Measurements from ENCODE around the gene ACTN1. TPM values are rescaled to one million over a fixed set of nuclear protein-coding genes. Genes with fewer than 3 reads are reported as not detected.

The ACTN1 gene
- total and polyA plus RNA-seq, 2 experiments from 2014 or later: 121 to 280 TPM

DNA sequence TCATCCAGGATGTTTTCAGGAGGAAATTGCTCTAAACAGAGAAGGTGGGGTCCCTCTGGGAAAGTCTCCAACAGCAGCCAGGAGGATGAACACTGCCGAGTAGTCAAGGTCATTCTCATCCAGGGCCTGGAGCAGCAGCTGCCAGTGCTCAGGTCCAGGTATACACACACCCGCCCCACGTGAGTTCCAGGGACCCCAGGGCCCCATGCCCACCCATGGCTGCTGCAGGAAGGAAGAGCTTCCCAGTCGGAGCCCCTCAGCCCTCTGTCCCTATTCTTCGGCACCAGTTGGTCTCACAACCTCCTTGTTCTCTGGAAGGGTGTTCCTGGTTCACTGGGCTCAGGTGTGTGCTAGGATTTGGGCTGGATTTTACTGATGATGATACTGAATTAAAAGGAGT, 72.7 kb downstream of the ACTN1 start:
- no peak for DNase-seq (ENCODE audit: low spot score)
- H3K9me3 Mint-ChIP-seq: no peaks in the 10 kb centered on the region
- no peak overlapping the region for H3K27ac ChIP-seq (ENCODE audit: low read depth)
- peaks cover 10% of the 10 kb centered on the region for H3K79me2 ChIP-seq (replicated peaks; ENCODE audit: insufficient read depth)
- H3K27me3 Mint-ChIP-seq (ENCODE audit: insufficient read depth, low read depth, poor library complexity): peaks cover 8% of the 10 kb centered on the region
- no peak for TF ChIP-seq EZH2phosphoT487 (IDR thresholded peaks at IDR 0.05; ENCODE audit: unreplicated experiment)
- no peak for TF ChIP-seq NANOG (IDR thresholded peaks at IDR 0.05; ENCODE audit: borderline replicate concordance)
- TF ChIP-seq CREB1 (CRISPR knock-in tag; IDR thresholded peaks at IDR 0.05; ENCODE audit: low read depth): no peak
- no peak for TF ChIP-seq EZH2 (IDR thresholded peaks at IDR 0.05; ENCODE audit: low read depth, unreplicated experiment)
- TF ChIP-seq ZNF114 (CRISPR knock-in tag; IDR thresholded peaks at IDR 0.05): no peak
- TF ChIP-seq, protein P1, sequence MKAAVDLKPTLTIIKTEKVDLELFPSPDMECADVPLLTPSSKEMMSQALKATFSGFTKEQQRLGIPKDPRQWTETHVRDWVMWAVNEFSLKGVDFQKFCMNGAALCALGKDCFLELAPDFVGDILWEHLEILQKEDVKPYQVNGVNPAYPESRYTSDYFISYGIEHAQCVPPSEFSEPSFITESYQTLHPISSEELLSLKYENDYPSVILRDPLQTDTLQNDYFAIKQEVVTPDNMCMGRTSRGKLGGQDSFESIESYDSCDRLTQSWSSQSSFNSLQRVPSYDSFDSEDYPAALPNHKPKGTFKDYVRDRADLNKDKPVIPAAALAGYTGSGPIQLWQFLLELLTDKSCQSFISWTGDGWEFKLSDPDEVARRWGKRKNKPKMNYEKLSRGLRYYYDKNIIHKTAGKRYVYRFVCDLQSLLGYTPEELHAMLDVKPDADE (IDR thresholded peaks at IDR 0.05): no peak
- TF ChIP-seq ZNF331 (CRISPR knock-in tag; IDR thresholded peaks at IDR 0.05; ENCODE audit: low read depth): no peak
- no peak for TF ChIP-seq POLR2AphosphoS5 (IDR thresholded peaks at IDR 0.05; ENCODE audit: low read depth)
- no peak for TF ChIP-seq JUNB (IDR thresholded peaks at IDR 0.05; ENCODE audit: unreplicated experiment)
- TF ChIP-seq, protein P2, sequence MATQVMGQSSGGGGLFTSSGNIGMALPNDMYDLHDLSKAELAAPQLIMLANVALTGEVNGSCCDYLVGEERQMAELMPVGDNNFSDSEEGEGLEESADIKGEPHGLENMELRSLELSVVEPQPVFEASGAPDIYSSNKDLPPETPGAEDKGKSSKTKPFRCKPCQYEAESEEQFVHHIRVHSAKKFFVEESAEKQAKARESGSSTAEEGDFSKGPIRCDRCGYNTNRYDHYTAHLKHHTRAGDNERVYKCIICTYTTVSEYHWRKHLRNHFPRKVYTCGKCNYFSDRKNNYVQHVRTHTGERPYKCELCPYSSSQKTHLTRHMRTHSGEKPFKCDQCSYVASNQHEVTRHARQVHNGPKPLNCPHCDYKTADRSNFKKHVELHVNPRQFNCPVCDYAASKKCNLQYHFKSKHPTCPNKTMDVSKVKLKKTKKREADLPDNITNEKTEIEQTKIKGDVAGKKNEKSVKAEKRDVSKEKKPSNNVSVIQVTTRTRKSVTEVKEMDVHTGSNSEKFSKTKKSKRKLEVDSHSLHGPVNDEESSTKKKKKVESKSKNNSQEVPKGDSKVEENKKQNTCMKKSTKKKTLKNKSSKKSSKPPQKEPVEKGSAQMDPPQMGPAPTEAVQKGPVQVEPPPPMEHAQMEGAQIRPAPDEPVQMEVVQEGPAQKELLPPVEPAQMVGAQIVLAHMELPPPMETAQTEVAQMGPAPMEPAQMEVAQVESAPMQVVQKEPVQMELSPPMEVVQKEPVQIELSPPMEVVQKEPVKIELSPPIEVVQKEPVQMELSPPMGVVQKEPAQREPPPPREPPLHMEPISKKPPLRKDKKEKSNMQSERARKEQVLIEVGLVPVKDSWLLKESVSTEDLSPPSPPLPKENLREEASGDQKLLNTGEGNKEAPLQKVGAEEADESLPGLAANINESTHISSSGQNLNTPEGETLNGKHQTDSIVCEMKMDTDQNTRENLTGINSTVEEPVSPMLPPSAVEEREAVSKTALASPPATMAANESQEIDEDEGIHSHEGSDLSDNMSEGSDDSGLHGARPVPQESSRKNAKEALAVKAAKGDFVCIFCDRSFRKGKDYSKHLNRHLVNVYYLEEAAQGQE (IDR thresholded peaks at IDR 0.05; ENCODE audit: unreplicated experiment): no peak
- no peak for TF ChIP-seq STAT1 (IDR thresholded peaks at IDR 0.05; ENCODE audit: unreplicated experiment)
- TF ChIP-seq, protein P3, sequence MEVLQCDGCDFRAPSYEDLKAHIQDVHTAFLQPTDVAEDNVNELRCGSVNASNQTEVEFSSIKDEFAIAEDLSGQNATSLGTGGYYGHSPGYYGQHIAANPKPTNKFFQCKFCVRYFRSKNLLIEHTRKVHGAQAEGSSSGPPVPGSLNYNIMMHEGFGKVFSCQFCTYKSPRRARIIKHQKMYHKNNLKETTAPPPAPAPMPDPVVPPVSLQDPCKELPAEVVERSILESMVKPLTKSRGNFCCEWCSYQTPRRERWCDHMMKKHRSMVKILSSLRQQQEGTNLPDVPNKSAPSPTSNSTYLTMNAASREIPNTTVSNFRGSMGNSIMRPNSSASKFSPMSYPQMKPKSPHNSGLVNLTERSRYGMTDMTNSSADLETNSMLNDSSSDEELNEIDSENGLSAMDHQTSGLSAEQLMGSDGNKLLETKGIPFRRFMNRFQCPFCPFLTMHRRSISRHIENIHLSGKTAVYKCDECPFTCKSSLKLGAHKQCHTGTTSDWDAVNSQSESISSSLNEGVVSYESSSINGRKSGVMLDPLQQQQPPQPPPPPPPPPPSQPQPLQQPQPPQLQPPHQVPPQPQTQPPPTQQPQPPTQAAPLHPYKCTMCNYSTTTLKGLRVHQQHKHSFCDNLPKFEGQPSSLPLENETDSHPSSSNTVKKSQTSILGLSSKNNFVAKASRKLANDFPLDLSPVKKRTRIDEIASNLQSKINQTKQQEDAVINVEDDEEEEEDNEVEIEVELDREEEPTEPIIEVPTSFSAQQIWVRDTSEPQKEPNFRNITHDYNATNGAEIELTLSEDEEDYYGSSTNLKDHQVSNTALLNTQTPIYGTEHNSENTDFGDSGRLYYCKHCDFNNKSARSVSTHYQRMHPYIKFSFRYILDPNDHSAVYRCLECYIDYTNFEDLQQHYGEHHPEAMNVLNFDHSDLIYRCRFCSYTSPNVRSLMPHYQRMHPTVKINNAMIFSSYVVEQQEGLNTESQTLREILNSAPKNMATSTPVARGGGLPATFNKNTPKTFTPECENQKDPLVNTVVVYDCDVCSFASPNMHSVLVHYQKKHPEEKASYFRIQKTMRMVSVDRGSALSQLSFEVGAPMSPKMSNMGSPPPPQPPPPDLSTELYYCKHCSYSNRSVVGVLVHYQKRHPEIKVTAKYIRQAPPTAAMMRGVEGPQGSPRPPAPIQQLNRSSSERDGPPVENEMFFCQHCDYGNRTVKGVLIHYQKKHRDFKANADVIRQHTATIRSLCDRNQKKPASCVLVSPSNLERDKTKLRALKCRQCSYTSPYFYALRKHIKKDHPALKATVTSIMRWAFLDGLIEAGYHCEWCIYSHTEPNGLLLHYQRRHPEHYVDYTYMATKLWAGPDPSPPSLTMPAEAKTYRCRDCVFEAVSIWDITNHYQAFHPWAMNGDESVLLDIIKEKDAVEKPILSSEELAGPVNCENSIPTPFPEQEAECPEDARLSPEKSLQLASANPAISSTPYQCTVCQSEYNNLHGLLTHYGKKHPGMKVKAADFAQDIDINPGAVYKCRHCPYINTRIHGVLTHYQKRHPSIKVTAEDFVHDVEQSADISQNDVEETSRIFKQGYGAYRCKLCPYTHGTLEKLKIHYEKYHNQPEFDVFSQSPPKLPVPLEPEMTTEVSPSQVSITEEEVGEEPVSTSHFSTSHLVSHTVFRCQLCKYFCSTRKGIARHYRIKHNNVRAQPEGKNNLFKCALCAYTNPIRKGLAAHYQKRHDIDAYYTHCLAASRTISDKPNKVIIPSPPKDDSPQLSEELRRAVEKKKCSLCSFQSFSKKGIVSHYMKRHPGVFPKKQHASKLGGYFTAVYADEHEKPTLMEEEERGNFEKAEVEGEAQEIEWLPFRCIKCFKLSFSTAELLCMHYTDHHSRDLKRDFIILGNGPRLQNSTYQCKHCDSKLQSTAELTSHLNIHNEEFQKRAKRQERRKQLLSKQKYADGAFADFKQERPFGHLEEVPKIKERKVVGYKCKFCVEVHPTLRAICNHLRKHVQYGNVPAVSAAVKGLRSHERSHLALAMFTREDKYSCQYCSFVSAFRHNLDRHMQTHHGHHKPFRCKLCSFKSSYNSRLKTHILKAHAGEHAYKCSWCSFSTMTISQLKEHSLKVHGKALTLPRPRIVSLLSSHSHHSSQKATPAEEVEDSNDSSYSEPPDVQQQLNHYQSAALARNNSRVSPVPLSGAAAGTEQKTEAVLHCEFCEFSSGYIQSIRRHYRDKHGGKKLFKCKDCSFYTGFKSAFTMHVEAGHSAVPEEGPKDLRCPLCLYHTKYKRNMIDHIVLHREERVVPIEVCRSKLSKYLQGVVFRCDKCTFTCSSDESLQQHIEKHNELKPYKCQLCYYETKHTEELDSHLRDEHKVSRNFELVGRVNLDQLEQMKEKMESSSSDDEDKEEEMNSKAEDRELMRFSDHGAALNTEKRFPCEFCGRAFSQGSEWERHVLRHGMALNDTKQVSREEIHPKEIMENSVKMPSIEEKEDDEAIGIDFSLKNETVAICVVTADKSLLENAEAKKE (CRISPR knock-in tag; IDR thresholded peaks at IDR 0.05): no peak
- TF ChIP-seq, protein P4, sequence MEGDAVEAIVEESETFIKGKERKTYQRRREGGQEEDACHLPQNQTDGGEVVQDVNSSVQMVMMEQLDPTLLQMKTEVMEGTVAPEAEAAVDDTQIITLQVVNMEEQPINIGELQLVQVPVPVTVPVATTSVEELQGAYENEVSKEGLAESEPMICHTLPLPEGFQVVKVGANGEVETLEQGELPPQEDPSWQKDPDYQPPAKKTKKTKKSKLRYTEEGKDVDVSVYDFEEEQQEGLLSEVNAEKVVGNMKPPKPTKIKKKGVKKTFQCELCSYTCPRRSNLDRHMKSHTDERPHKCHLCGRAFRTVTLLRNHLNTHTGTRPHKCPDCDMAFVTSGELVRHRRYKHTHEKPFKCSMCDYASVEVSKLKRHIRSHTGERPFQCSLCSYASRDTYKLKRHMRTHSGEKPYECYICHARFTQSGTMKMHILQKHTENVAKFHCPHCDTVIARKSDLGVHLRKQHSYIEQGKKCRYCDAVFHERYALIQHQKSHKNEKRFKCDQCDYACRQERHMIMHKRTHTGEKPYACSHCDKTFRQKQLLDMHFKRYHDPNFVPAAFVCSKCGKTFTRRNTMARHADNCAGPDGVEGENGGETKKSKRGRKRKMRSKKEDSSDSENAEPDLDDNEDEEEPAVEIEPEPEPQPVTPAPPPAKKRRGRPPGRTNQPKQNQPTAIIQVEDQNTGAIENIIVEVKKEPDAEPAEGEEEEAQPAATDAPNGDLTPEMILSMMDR (conservative IDR thresholded peaks at IDR 0.05; ENCODE audit: low read depth in 2 of 2): no peak
- no peaks in the 10 kb centered on the region for H3K4me1 ChIP-seq (ENCODE audit: insufficient read depth)
- no peak for ATAC-seq
- no peak overlapping the region for H2AFZ ChIP-seq
- no peak overlapping the region for H3K4me3 ChIP-seq
- H3F3A ChIP-seq (replicated peaks; ENCODE audit: low read depth): no peaks in the 10 kb centered on the region
- H3K36me3 ChIP-seq (ENCODE audit: insufficient read depth): peaks cover 9% of the 10 kb centered on the region
- H3K36me3 Mint-ChIP-seq (ENCODE audit: low read depth): peaks cover 89% of the 10 kb centered on the region
- no peaks in the 10 kb centered on the region for H3K9me2 ChIP-seq (ENCODE audit: insufficient read depth)
- H3K27ac Mint-ChIP-seq: no peak overlapping the region
- no peak overlapping the region for H3K4me2 ChIP-seq
- H3K4me3 Mint-ChIP-seq: no peak overlapping the region
- peaks cover 12% of the 10 kb centered on the region for H4K20me1 ChIP-seq (replicated peaks; ENCODE audit: insufficient read depth)
- no peaks in the 10 kb centered on the region for H3K27me3 ChIP-seq (ENCODE audit: insufficient read depth)
- peaks cover under 1% of the 10 kb centered on the region; the same call in 2 of the 3 replicates for H3K4me1 Mint-ChIP-seq
